GM23338 (cell line): Measurements from ENCODE around the gene RBM11.

Experiments
- CREB1 ChIP-seq: fragments of 250-450 bp; sonication (Bioruptor Pico); IDR thresholded peaks from 2 replicates; pipeline ENCODE4 v1.5.0; 2020; ENCODE audit warnings: low read depth, mild to moderate bottlenecking, moderate library complexity
- CTCF ChIP-seq, 2 experiments: fragments of 200-600 bp in 1 of 2; sonication (generic) in 1 of 2; conservative IDR thresholded peaks; 2 replicates each; pipeline versions ENCODE4 v1.5.1 to v1.6.1; 2016 to 2017; ENCODE audit warnings: antibody characterized with exemption in 2 of 2, low read depth in 2 of 2, mild to moderate bottlenecking in 2 of 2, moderate library complexity in 1 of 2

GRCh38 chr21:14229399-14229798 lies 13.4 kb downstream of the RBM11 start:
- no peak for TF ChIP-seq CTCF (conservative IDR thresholded peaks at IDR 0.05; ENCODE audit: low read depth in 2 of 2)
- TF ChIP-seq CREB1 (CRISPR knock-in tag) = no peak
